ENCODE measurements around the gene SNRPF.
"Not testable (repeated sequence)": the region's sequence is repeated elsewhere in the genome, so short reads cannot be mapped to it uniquely, and the experiment has no call there.

The SNRPF gene

GRCh38 chr12:95858451-95859343, at the start of gene SNRPF:
Gene SNRPF, plus strand, starts transcription at chr12:95858952. Its CDS starts 122 bp downstream, at chr12:95859074.
- DNase-seq = peak; percentile 70 to 88 (median 78)

DNA sequence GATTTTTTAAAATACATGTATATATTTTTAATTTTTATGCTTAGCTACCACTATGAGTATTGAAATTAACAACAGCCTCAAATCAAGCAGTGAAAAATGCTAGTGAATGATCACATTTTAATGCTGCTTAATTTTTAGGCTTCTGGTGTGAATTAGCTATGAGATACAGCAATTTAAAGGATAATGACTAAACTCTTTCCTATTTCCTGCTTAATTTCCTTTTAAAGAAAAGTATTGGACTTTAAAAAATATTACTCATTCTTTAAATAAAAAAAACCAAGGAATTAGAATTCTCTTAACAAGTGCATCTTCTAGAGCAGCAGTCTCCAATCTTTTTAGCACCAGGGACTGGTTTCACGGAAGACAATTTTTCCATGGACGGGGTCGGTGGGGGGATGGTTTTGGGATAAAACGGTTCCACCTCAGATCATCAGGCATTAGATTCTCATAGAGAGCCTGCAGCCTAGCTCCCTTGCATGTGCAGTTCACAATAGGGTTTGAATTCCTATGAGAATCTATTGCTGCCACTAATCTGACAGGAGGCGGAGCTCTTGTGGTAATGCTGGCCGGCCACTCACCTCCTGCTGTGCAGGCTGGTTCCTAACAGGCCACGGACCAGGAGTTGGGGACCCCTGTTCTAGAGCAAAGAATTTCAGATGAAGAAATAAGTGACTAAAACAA, 49.6 kb upstream of the SNRPF start:
- no peak for DNase-seq

DNA sequence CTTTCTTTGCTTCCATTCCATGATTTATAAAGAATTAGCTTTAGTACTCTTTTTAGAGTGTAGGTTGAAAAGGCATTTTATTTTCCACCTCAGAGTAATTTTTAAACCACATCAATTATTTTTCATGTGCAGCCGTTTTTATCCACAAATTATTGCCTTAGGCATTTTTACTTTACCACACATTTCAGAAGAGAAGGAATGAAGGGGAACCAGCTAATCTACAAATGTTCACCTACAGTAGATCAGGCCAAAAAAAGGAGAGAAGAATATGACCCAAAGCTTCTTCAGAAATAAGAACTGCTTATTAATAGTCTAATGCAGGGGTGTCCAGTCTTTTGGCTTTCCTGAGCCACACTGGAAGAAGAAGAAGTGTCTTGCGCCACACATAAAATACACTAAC, 48.3 kb upstream of the SNRPF start:
- no peak for DNase-seq

GRCh38 chr12:95812155-95812554, 46.6 kb upstream of the SNRPF start:
- not testable (repeated sequence) for DNase-seq

DNA sequence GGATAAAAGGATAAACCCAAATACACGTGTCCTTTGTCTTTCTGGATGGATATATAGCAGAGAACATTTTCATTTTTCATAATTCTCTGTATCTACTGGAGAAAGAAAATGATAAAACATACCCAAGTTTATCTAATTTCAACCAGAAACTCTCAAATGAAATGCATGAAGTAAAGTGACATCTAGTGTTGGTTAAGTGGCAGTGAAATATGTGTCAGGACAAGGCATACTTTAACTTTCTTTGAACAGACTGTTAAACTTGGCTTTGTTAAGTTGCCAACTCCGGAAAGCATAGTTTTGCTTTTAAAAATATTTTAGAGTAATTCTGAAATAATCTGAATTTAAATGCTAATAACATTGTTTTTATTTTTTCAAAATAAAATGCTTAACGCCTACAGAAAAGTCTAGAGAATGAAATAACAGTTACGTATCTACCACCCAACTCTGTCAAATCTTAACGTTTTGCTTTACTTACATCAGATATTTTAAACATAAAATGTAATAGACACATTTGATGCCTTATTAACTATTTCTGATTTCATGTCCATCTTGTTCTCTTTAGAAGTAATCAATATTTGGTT, 43.0 kb upstream of the SNRPF start:
- no peak for DNase-seq

- no peak for DNase-seq
Measured at GRCh38 chr12:95820096-95820703, 38.6 kb upstream of the SNRPF start.

- no peak for DNase-seq
Measured at GRCh38 chr12:95829395-95829794, 29.4 kb upstream of the SNRPF start.

GRCh38 chr12:95830335-95831089, 28.2 kb upstream of the SNRPF start:
- no peak for DNase-seq

DNA sequence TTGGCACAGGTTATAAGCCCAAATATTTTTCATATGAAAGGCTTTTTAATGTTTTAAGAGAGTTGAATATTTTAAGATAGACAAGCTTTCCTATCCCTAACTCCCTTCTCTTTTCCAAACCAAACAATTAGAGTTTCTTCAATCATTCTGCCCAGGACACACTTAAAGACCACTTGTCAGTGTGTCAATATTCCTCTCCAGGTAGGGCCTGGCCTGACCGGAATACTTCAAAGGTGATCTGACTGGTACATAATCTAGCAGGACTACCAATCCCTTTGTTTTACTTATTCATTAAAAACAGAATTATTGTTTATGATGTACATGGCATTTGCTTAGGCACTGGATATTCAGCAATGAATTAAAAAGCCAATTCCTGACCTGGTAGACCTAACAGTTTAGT, 24.2 kb upstream of the SNRPF start:
- DNase-seq = no peak

DNA sequence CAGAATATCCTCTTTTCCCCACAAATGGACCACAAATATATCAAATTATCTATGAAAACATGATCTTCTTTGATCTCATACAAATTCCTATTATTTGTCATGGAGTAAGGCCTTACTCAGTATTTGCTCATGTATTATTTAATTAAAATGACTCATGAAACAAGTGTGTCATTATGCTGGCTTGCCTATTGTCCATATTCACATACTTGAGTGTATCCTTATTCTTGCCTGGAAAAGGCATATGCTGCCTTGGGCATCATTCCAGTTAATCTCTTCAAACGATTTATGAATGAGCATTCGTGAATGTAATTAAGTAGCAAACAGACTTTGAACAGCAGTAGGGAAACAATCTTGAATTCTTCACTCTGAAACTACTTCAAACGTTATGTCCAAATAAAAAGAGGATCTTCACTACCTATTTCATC, 22.6 kb upstream of the SNRPF start:
- no peak for DNase-seq

- DNase-seq = no peak
Measured at GRCh38 chr12:95836630-95837239, 22.0 kb upstream of the SNRPF start.

DNA sequence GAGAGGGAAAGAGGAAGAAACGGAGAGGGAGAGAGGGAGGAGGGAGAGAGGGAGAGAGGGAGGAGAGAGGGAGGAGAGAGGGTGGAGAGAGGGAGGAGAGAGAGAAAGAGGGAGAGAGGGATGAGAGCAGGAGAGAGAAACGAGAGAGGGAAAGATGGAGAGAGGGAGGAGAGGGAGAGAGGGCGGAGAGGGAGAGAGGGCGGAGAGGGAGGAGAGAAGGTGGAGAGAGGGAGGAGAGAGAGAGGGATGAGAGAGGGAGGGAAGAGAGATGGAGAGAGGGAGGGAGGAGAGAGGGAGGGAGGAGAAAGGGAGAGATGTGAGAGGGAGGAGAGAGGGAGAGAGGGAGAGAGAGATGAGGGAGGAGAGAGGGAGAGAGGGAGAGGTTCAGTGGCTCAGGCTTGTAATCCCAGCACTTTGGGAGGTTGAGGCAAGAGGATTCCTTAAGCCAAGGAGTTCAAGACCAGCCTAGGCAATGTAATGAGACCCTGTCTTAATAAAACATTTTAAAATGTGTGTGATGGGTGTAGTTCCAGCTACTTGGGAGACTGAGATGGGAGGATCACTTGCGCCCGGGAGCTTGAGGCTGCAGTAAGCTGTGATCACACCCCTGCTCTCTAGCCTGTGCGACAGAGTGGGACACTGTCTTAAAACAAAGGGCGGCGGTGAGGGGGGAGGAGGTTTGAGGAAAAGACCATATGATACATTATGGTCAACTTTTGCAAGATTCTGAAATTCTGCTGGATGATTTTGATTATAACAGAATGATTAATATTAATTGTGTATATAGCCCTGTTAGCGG, 21.3 kb upstream of the SNRPF start:
- no peak for DNase-seq

- no peak for DNase-seq
Measured at GRCh38 chr12:95838125-95838524, 20.6 kb upstream of the SNRPF start.

- not testable (repeated sequence) for DNase-seq
Measured at GRCh38 chr12:95842426-95842825, 16.3 kb upstream of the SNRPF start.

- DNase-seq = no peak
Measured at GRCh38 chr12:95848575-95849388, 10.0 kb upstream of the SNRPF start.

DNA sequence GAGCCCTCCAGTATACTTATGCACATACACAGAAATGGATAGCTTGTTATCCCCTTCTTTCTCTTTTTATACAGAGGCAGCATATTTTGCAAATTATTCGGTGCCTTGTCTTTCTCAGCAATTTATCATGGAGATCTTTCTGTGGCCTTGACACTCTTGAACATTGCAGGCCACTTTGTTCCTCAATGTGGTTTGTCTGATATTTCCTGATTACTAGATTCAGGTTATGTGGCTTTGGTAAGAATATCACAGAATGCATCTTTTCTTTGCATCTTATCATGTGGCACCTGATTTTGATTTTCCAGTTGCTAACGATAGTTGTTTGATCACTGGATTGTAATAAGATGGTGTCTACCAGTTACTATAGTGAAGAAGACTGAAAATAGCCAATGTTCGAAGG, 7.1 kb upstream of the SNRPF start:
- no peak for DNase-seq

- DNase-seq = no peak
Measured at GRCh38 chr12:95852133-95852532, 6.6 kb upstream of the SNRPF start.

GRCh38 chr12:95857156-95857555, 1.6 kb upstream of the SNRPF start:
- no peak for DNase-seq

GRCh38 chr12:95857799-95858198, 953 bp upstream of the SNRPF start:
- DNase-seq = no peak

DNA sequence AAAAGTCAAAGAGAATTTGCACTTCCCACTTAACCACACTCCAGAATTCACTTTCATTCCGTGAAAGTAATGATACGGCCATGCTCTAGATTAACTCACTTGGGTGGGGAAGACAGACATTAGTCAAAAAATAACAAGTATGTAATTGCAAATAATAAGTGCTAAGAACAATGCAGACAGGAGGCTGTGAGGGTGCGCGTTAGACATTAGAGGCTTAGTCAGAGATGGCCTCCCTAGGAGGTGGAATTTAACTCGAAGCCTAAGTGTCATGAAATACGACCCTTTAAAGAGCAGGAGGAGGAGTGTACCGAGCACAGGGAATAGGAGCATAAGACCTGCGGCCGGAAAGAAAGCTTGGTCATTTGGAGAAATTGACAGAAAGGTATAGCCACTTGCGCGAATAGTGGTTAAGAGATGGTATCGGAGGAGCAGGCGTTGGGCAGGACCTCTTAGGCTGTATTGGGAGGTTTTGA, 628 bp downstream of the SNRPF start:
- DNase-seq = no peak
